HCT116 (cell line): ENCODE data around the gene CD99. TPM values are rescaled to one million over a fixed set of nuclear protein-coding genes. Genes with fewer than 3 reads are reported as not detected.

Experiments used
- ATAC-seq: fragments of 200-7000 bp; cut with Tn5 transposase; 2 replicates; pipeline ENCODE4 v1.9.1; 2020; ENCODE audit warnings: mild to moderate bottlenecking, moderate library complexity
- BruUV-seq: library from RNA; stranded (reverse); fragments of 400-500 nt; replicated peaks from 2 replicates; lab custom pipeline; 2021; lab: Mats Ljungman, UMichigan
- CTCF ChIA-PET: fragments of 300-600 bp; sonication (Branson Sonifier 250); formaldehyde crosslinking; loops from one replicate; lab custom pipeline; 2021; ENCODE audit warnings: antibody characterized with exemption; lab: Charles Lee
- POLR2A ChIA-PET: fragments of 300-600, 350-600 bp; sonication (Branson Sonifier 250); formaldehyde crosslinking; loops from one replicate; lab custom pipeline; 2021; ENCODE audit warnings: antibody characterized with exemption; lab: Charles Lee
- RAD21 ChIA-PET, 2 experiments: fragments of 300-600 bp; sonication (Branson Sonifier 250); formaldehyde crosslinking; loops; one replicate each; lab custom pipeline; 2023; ENCODE audit warnings: low total read pairs in 2 of 2; ENCODE audit not compliant: uncharacterized antibody in 2 of 2, unreplicated experiment in 2 of 2, low non-redundant PET in 1 of 2; lab: Charles Lee
- DNase-seq: peaks from one replicate; pipeline ENCODE4 v3.0.0-alpha.2; 2010; ENCODE audit warnings: low read depth, low spot score
- H2AFZ ChIP-seq: fragments of 200-600 bp; shearing (Covaris generic), sonication (generic); 2 replicates; pipeline ENCODE4 v1.6.1; 2017; ENCODE audit warnings: low read depth, mixed run types, mixed read lengths, antibody characterized with exemption, low read length; ENCODE audit not compliant: poor library complexity, severe bottlenecking
- H3K27ac ChIP-seq: 2 replicates; pipeline ENCODE4 v1.5.1; 2012; ENCODE audit warnings: low read depth, low read length
- H3K27me3 ChIP-seq: fragments of 200-600 bp; sonication (generic); 2 replicates; pipeline ENCODE4 v1.6.1; 2016; ENCODE audit warnings: mixed run types, low read length, mixed read lengths; ENCODE audit not compliant: insufficient read depth
- H3K36me3 ChIP-seq, 2 experiments: fragments of 200-500 bp in 1 of 2; fragments of 200-600 bp in 1 of 2; sonication (Bioruptor generic) in 1 of 2; sonication (generic) in 1 of 2; 2 replicates each; pipeline versions ENCODE4 v1.5.1 to v1.6.1; 2014 to 2016; ENCODE audit warnings: low read length in 2 of 2, inconsistent platforms in 1 of 2, mixed read lengths in 1 of 2, mixed run types in 1 of 2; ENCODE audit not compliant: insufficient read depth in 2 of 2, control insufficient read depth in 1 of 2
- H3K4me1 ChIP-seq, 2 experiments: fragments of 200-600 bp in 1 of 2; sonication (generic) in 1 of 2; 2 replicates each; pipeline versions ENCODE4 v1.5.1 to v1.6.1; 2012 to 2017; ENCODE audit warnings: low read length in 2 of 2, inconsistent platforms in 1 of 2, mild to moderate bottlenecking in 1 of 2, mixed read lengths in 1 of 2, mixed run types in 1 of 2, moderate library complexity in 1 of 2; ENCODE audit not compliant: insufficient read depth in 2 of 2, control insufficient read depth in 1 of 2
- H3K4me2 ChIP-seq: fragments of 200-600 bp; sonication (generic); 2 replicates; pipeline ENCODE4 v1.6.1; 2017; ENCODE audit warnings: mixed run types, low read length, mixed read lengths
- H3K4me3 ChIP-seq, 2 experiments: fragments of 200-600 bp in 1 of 2; sonication (generic) in 1 of 2; replicated peaks in 1 of 2; 2 replicates each; pipeline ENCODE4 v1.5.1; 2011 to 2016; ENCODE audit warnings: low read length in 2 of 2, control low read depth in 1 of 2, low read depth in 1 of 2, mild to moderate bottlenecking in 1 of 2, mixed read lengths in 1 of 2, mixed run types in 1 of 2
- H3K79me2 ChIP-seq: fragments of 200-600 bp; sonication (generic); 2 replicates; pipeline ENCODE4 v1.6.1; 2017; ENCODE audit warnings: mild to moderate bottlenecking, mixed run types, low read length, moderate library complexity, mixed read lengths; ENCODE audit not compliant: insufficient read depth
- H3K9ac ChIP-seq: fragments of 200-600 bp; sonication (generic); 2 replicates; pipeline ENCODE4 v1.6.1; 2016; ENCODE audit warnings: low read length, mixed read lengths
- H3K9me2 ChIP-seq: fragments of 200-600 bp; sonication (generic), shearing (Covaris generic); 2 replicates; pipeline ENCODE4 v1.6.1; 2017; ENCODE audit warnings: mixed run types, mild to moderate bottlenecking, moderate library complexity; ENCODE audit not compliant: insufficient read depth
- H3K9me3 ChIP-seq, 2 experiments: fragments of 200-500 bp in 1 of 2; fragments of 200-600 bp in 1 of 2; sonication (Bioruptor generic) in 1 of 2; sonication (generic) in 1 of 2; 2 replicates each; pipeline ENCODE4 v1.6.1; 2014 to 2017; ENCODE audit warnings: low read length in 2 of 2, mixed read lengths in 2 of 2, inconsistent platforms in 1 of 2, low read depth in 1 of 2, mild to moderate bottlenecking in 1 of 2, mixed run types in 1 of 2, moderate library complexity in 1 of 2; ENCODE audit not compliant: control insufficient read depth in 1 of 2, insufficient read depth in 1 of 2
- H4K20me1 ChIP-seq: fragments of 200-600 bp; sonication (generic), shearing (Covaris generic); 2 replicates; pipeline ENCODE4 v1.6.1; 2017; ENCODE audit warnings: mixed run types, mild to moderate bottlenecking, moderate library complexity; ENCODE audit not compliant: insufficient read depth
- CBX3 ChIP-seq: IDR thresholded peaks from 2 replicates; pipeline ENCODE4 v1.6.1; 2012; ENCODE audit warnings: low read depth
- CEBPB ChIP-seq: IDR thresholded peaks from 2 replicates; pipeline ENCODE4 v1.6.1; 2012; ENCODE audit warnings: low read depth
- EGR1 ChIP-seq: IDR thresholded peaks from 2 replicates; pipeline ENCODE4 v1.6.1; 2012; ENCODE audit warnings: low read depth
- EZH2phosphoT487 ChIP-seq: fragments of 200-600 bp; IDR thresholded peaks from 2 replicates; pipeline ENCODE4 v1.6.1; 2018; ENCODE audit warnings: antibody characterized with exemption, borderline replicate concordance
- POLR2A ChIP-seq: IDR thresholded peaks from 2 replicates; pipeline ENCODE4 v1.7.0; 2011; ENCODE audit warnings: borderline replicate concordance; ENCODE audit not compliant: insufficient read depth, insufficient read length; ENCODE audit errors: extremely low read depth
- POLR2AphosphoS5 ChIP-seq: IDR thresholded peaks from 2 replicates; pipeline ENCODE4 v1.6.1; 2011; ENCODE audit warnings: mild to moderate bottlenecking, low read depth, low read length, moderate library complexity
- RAD21 ChIP-seq: IDR thresholded peaks from 2 replicates; pipeline ENCODE4 v1.6.1; 2012; ENCODE audit warnings: low read depth, mild to moderate bottlenecking
- REST ChIP-seq: IDR thresholded peaks from 2 replicates; pipeline ENCODE4 v1.6.1; 2012; ENCODE audit warnings: low read depth
- SIN3A ChIP-seq: IDR thresholded peaks from 2 replicates; pipeline ENCODE4 v1.6.1; 2012; ENCODE audit warnings: low read depth
- SRF ChIP-seq: IDR thresholded peaks from 2 replicates; pipeline ENCODE4 v1.6.1; 2012; ENCODE audit warnings: low read depth
- YY1 ChIP-seq: IDR thresholded peaks from 2 replicates; pipeline ENCODE4 v1.6.1; 2011; ENCODE audit warnings: low read length, low read depth, moderate library complexity, mild to moderate bottlenecking; ENCODE audit not compliant: insufficient replicate concordance; ENCODE audit errors: extremely low read depth
- ZNF274 ChIP-seq: fragments of 200-500 bp; sonication (Bioruptor generic); IDR thresholded peaks from 2 replicates; pipeline ENCODE4 v1.6.1; 2014; ENCODE audit warnings: mild to moderate bottlenecking, low read depth, low read length, inconsistent platforms
- intact Hi-C: fragments of 100-400 bp; cut with micrococcal nuclease; formaldehyde crosslinking; loops from 2 replicates; pipeline ENCODE4 v1.10.0; 2022
- total RNA-seq: library from RNA; stranded (reverse); gene quantifications from one replicate; pipeline ENCODE4 v1.2.1, GENCODE V29; 2021; ENCODE audit not compliant: unreplicated experiment

CD99 gene
- total RNA-seq, 1 experiment from 2014 or later: 59.6 TPM

GRCh38 chrX:2708592-2709188 is 17.6 kb downstream of the CD99 start:
- no TSS peak for BruUV-seq
- POLR2A ChIA-PET: no interaction called here
- RAD21 ChIA-PET: no interaction called here
- intact Hi-C loops: no loop called here
- ATAC-seq (no peak), DNase-seq (no peak)
- peaks cover 26% of the 10 kb centered on the region; the same call in 1 of the 2 replicates for H3K79me2 ChIP-seq
- CTCF ChIA-PET: no interaction called here
- H3K9me3 ChIP-seq: no peaks in the 10 kb centered on the region
- H2AFZ ChIP-seq: no peak overlapping the region
- no peaks in the 10 kb centered on the region for H4K20me1 ChIP-seq
- no peaks in the 10 kb centered on the region for H3K36me3 ChIP-seq
- H3K9ac ChIP-seq: no peak overlapping the region; the same call in 1 of the 2 replicates
- peaks cover 11 to 46% of the 10 kb centered on the region in 2 experiments for H3K4me1 ChIP-seq
- no peak overlapping the region for H3K27ac ChIP-seq
- no peaks in the 10 kb centered on the region for H3K9me2 ChIP-seq
- TF ChIP-seq EZH2phosphoT487 (no peak), SRF (no peak), POLR2AphosphoS5 (no peak), RAD21 (no peak), SIN3A (no peak), POLR2A (no peak), CEBPB (no peak), YY1 (no peak), EGR1 (no peak), CBX3 (no peak), REST (no peak), ZNF274 (no peak)
- no peaks in the 10 kb centered on the region for H3K27me3 ChIP-seq
- H3K4me3 ChIP-seq: no peak overlapping the region
- H3K4me2 ChIP-seq: no peak overlapping the region
